NCI-H2107 treated with DMSO at 0.1 percent for 48 hours (cell line): Measurements from ENCODE around the gene EMB.
"Not testable (repeated sequence)": the region's sequence is repeated elsewhere in the genome, so short reads cannot be mapped to it uniquely, and the experiment has no call there.

Source experiments
- DNase-seq: peaks from one replicate; lab custom pipeline; 2025; ENCODE audit not compliant: unreplicated experiment; lab: John Stamatoyannopoulos, UW

The EMB gene

DNA sequence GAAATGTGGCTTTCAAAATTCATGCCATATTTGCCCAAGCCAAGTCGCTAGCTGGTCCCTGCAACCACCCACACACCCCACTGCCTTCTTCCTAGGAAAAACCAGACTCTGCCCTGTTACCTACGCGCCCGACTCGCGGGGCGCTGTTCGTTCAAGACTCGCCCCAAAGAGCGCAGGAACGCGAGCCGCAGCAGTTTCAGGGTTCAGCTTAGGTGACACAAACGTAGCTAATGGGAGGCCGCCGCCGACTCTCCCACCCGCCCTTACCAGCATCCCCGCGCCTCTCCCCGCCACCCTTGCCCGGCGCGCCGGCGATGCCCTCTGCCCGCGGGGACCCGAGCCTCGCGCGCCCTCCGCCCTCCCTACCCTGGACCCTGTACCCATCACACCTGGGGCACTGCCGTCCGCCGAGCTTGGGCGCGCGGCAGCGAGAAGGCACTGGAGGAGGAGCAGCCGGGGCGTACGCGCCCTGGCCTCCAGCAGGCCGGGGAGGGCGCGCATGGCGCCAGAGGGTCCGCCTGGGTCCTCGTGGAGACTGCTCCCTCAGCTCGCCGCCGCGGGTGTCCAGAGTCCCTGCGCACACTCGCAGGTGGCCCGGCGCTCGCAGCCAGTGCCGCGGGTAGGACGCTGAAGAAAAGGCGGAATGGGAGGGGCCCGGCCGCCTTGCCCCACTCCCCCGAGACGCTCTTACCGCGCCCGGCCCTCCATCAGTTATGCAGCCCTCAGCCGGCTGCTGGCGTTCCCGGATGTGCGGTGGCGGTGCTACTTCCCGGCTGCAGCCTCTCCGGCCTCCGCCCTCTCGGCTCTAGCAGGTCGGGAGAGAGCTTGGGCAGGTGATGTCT lies at the start of gene EMB:
EMB (minus strand) TSS at position 638 of the 842 bp plus-strand sequence; CDS start at position 501, 137 bp downstream.
- no peak for DNase-seq

- not testable (repeated sequence) for DNase-seq
Measured at GRCh38 chr5:50489491-50489890, 48.4 kb upstream of the EMB start.

GRCh38 chr5:50478790-50479189 lies 37.7 kb upstream of the EMB start:
- not testable (repeated sequence) for DNase-seq

GRCh38 chr5:50476549-50476948 lies 35.5 kb upstream of the EMB start:
- no peak for DNase-seq

DNA sequence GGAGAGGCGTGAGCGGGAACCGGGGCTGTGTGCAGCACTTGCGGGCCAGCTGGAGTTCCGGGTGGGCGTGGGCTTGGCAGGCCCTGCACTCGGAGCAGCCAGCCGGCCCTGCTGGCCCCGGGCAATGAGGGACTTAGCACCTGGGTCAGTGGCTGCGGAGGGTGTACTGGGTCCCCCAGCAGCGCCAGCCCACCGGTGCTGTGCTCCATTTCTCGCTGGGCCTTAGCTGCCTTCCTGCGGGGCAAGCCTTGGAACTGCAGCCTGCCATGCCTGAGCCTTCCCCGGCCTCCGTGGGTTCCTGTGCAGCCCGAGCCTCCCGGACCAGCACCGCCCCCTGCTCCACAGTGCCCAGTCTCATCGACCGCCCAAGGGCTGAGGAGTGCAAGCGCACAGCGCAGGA lies 23.9 kb upstream of the EMB start:
- DNase-seq = not testable (repeated sequence)

DNA sequence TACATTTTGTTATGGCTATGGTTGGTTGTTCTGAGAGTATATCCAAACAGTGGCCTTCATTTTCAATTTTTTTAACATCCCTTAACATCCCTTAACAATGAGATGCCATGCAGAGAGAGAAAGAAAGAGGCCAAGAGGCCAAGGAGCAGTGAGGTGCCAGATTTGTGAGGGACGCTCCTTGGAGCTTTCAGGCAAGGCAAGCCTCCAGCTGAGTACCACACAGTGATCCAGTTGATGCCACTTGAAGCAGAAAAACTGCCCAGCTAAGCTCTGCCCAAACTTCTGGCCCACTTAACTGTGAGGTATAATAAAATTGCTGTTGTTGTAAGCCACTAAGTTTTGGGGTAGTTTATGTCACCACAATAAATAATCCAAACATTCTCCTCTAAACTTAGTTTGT lies 22.6 kb upstream of the EMB start:
- no peak for DNase-seq

DNA sequence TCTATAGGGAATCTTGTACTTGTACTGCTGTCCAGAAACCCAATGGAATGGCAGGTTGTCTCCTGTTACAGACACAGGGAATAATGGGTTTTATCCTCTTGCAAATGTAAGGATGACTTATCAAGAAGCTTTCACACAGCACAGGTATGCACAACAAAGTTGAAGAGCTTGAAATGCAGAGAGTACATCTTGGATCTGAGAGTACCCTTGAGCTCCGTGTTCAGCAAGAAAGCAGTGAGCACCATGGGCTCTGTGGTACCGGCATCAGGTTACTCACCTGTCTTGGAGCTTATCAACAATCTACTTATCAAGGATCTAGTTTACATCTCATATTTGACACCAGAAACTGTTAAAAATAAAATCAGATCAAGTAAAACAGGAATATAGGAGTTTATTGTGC lies 22.0 kb upstream of the EMB start:
- DNase-seq = no peak

- not testable (repeated sequence) for DNase-seq
Measured at GRCh38 chr5:50462579-50462978, 21.5 kb upstream of the EMB start.

GRCh38 chr5:50458372-50458771 lies 17.3 kb upstream of the EMB start:
- DNase-seq = not testable (repeated sequence)

GRCh38 chr5:50449241-50449640 lies 8.2 kb upstream of the EMB start:
- DNase-seq = not testable (repeated sequence)

- DNase-seq = no peak
Measured at GRCh38 chr5:50447941-50448340, 6.9 kb upstream of the EMB start.

DNA sequence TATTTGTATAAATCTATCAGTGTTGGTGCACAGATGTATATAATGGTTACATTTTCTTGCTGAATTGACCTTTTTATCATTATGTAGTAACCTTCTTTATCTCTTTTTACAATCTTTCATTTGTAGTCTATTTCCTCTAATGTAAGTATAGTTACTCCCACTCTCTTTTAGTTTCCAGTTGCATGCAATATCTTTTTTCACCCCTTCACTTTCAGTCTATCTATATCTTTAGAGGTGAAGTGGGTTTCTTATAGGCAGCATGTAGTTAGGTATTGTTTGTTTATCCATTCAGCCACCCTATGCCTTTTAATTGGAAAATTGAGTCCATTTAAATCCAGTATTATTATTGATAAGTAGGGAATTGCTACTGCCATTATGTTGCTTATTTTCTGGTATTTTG lies 6.1 kb upstream of the EMB start:
- DNase-seq = no peak

GRCh38 chr5:50445296-50445949 lies 4.3 kb upstream of the EMB start:
- no peak for DNase-seq

DNA sequence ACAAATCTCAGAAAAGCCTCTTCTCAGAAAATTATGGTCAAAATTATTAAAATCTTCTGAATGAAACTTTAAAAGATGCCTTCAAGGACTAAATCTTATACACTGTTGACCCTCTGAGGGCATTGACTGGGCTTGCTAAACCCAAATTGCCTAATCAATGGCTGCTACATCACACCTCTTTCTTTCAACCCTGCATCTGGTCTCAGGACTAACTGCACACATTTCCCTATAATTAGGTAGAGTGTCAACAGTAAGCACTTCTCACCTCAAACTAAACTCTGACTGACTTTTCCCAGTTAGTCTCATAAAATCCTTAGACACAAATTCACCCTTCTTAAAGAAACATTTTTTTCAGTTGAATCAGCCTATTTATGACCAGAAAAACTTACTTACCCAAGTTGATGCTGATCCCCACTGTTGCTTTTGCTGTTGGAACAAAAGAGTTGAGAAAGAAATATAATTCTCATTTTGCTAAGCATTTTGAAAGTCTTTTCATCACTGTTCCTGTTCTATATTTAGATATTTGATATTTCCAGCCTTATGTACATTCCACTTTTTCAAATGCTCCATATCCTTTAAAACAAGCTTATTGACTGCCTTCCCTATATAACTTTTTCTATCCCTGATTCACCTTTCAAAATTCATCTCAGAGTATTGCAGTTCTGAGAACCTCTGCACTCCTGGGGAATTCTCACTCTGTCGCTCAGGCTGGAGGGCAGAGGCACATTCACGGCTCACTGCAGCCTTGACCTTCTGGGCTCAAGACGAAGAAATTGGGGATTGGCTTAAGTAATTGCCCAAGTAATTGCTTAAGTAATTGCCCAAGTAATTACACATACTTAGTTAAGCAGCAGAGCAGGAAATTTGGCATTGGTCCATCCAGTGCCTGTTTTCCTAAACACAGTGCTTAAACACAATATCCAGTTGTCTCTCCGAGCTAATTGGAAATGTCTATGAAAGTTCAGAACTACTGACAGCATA lies 1.8 kb upstream of the EMB start:
- not testable (repeated sequence) for DNase-seq

GRCh38 chr5:50441493-50441955 lies 436 bp upstream of the EMB start:
- DNase-seq = no peak

GRCh38 chr5:50439221-50439620 lies 1.9 kb downstream of the EMB start:
- DNase-seq = no peak

DNA sequence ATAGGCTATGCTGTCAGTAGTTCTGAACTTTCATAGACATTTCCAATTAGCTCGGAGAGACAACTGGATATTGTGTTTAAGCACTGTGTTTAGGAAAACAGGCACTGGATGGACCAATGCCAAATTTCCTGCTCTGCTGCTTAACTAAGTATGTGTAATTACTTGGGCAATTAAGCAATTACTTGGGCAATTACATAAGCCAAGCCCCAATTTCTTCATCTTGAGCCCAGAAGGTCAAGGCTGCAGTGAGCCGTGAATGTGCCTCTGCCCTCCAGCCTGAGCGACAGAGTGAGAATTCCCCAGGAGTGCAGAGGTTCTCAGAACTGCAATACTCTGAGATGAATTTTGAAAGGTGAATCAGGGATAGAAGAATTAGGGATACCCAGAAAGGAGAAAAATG lies 3.0 kb downstream of the EMB start:
- DNase-seq = not testable (repeated sequence)

- DNase-seq = no peak
Measured at GRCh38 chr5:50435168-50435567, 5.9 kb downstream of the EMB start.

- not testable (repeated sequence) for DNase-seq
Measured at GRCh38 chr5:50431133-50431904, 9.8 kb downstream of the EMB start.

GRCh38 chr5:50423100-50423799 lies 17.8 kb downstream of the EMB start:
- DNase-seq = not testable (repeated sequence)
